HG02763 (cell line): ENCODE results near the gene SGPP1.
"Not testable (repeated sequence)": the region's sequence is repeated elsewhere in the genome, so short reads cannot be mapped to it uniquely, and the experiment has no call there.

Experiments used
- ATAC-seq: cut with Tn5 transposase; IDR thresholded peaks from one replicate; pipeline ENCODE4 v1.9.1; 2021; ENCODE audit warnings: mild to moderate bottlenecking, moderate library complexity; ENCODE audit not compliant: unreplicated experiment

SGPP1 gene

DNA sequence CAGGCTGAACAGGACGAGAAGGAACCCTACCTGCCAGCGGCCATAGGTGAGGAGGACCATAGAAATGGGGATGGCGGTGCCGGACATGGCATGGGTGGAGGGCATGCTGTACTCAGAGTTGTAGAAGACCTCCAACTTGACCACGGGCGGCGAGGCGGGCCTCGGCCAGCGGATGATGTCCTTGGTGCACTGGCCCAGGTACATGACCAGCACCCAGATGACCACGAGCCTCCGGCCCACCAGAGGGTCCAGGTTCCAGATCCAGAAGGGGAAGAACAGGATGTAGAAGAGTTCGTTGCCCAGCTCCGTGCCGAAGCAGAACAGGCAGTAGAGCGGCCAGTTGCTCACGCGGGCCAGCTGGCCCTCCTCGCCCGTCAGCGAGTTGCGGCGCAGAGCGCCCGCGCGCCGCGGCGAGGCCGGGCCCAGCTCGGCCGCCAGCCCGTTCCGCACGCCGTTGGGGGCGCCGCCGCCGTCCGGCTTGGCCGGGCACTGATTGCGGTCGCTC lies 582 bp downstream of the SGPP1 start:
- peak; percentile 32 for ATAC-seq

GRCh38 chr14:63726499-63726898 lies 1.4 kb downstream of the SGPP1 start:
- ATAC-seq: no peak

- ATAC-seq: no peak
These were observed 1.9 kb downstream of the SGPP1 start for GRCh38 chr14:63725786-63726460.

GRCh38 chr14:63717702-63718101 lies 10.2 kb downstream of the SGPP1 start:
- ATAC-seq: no peak

- no peak for ATAC-seq
These were observed 12.5 kb downstream of the SGPP1 start for GRCh38 chr14:63715360-63715759.

GRCh38 chr14:63713764-63714163 lies 14.1 kb downstream of the SGPP1 start:
- no peak for ATAC-seq

DNA sequence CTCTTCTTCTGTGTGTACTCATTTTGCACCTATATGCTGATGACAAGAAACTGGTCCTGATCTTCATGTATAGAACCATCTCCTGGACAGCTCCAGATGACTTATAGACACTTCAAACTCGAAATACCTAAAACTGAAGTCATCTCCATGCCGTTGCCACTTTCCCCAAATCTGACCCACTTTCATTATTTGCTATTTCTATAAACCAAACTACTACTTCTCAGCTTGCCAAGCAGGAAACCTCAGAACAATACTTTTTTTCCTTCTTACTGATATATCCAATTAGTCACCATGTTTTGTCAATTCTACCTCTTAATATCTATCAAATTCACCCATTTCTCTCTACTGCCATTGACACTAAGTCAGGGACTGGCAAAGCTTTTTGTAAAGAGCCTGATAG lies 14.8 kb downstream of the SGPP1 start:
- no peak for ATAC-seq

- no peak for ATAC-seq
These were observed 15.7 kb downstream of the SGPP1 start for GRCh38 chr14:63712123-63712522.

DNA sequence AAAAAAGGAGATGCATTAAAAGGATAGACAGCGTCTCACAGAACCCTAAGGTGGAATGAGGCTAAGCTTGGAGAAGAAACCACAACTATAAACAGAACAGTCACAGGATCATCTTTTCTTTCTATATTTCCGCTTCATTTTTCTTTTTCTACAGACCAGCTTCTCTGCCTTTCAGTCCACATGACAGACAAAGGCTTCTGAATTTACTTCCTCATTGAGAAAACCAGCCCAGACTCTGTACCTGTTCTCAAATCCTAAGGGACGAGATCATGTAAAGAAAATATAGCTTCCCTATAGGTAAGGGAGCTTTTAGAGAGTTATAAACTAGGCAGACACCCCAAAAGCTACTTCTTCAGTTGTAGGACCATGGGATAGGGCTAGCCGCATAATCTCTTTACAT lies 17.4 kb downstream of the SGPP1 start:
- no peak for ATAC-seq

- ATAC-seq: no peak
These were observed 18.3 kb downstream of the SGPP1 start for GRCh38 chr14:63709589-63709988.

DNA sequence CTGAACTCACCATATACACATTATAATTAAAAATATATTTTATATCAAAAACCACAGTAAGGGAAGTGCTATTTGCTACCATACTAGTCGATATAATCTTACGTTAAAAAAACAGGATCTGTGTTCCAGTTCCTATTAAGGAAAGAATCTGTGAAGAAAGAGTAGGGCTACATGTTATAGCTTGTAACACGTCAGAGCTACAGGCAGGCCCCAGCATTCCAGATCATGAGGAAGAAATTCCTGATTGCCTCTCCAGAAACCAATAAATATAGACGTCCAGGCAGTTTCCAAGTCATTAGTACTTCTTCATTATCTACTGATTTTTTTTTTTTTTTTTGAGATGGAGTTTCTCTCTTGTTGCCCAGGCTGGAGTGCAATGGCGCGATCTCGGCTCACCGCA lies 20.6 kb downstream of the SGPP1 start:
- ATAC-seq: no peak

GRCh38 chr14:63705561-63706070 lies 22.2 kb downstream of the SGPP1 start:
- peak; percentile 69 for ATAC-seq

DNA sequence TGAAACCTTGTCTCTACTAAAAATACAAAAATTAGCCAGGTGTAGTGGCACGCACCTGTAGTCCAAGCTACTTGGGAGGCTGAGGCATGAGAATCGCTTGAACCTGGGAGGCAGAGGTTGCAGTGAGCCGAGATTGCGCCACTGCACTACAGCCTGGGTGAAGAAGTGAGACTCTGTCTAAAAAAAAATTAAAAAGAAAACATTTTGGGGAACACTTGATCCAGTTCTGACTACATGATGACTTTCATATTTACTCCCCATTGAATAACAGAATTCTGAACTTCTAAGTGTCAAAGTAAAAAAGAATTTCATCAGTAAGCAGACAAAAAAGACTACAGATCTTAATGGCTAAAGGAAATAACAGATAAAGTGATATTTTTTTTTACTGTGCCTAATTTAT lies 25.3 kb downstream of the SGPP1 start:
- not testable (repeated sequence) for ATAC-seq

DNA sequence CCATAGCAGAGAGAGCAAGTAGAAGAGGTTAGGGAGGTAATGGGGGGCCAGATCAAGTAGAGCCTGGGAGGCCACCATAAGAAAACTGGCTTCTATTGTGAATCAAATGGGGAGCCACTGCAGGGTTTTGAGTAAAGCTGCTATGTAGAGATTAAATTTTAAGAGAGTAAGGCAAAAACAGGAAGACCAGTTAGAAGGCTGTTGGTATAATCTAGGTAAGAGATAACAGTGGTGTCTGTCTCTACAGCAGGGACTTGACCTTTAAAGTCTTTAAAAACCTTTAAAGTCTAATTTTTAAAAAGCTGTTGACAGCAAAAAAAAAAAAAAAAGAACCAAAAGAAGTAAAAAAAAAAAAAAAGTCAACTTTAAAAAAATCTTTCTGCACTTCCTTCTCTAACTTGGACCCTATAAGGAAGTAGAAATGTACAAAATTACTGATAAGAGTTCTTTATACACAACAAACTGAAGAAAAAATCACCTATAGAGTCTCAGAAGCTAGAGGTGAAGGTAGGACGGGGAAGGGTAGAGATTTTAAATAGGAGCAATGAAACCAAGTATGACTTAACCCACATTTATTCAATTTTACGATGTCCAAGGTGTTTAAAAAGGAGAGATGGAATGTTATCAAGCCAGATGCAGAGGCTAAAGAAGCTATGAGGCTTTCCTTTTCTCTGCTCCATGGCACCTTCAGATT lies 26.1 kb downstream of the SGPP1 start:
- ATAC-seq: no peak

DNA sequence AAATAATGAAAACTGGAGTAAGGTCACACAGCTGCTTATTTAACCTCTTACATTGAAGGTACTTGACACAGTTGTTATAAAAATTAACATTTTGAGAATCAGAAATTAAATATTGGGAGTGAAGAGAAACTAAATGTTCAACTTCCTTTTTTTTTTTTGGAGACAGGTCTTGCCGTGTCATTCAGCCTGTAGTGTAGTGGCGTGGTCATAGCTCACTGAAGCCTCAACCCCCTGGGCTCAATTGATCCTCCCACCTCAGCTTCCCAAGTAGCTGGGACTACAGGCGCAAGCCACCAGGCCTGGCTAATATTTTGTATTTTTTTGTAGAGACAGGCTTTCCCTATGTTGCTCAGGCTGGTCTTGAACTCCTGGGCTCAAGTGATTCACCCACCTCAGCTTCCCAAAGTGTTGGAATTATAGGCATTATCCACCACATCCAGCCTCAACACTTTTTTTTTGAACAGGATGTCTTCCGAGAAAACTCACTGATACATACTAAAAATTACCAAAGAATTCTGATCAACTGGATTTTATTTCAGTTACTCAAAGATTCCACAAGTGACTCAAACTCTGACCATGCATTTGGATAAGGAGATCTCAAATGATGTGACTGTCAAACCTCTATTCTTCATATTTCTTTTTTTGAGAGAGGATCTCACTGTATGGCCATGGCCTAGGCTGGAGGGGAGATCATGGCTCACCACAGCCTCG lies 35.4 kb downstream of the SGPP1 start:
- no peak for ATAC-seq

DNA sequence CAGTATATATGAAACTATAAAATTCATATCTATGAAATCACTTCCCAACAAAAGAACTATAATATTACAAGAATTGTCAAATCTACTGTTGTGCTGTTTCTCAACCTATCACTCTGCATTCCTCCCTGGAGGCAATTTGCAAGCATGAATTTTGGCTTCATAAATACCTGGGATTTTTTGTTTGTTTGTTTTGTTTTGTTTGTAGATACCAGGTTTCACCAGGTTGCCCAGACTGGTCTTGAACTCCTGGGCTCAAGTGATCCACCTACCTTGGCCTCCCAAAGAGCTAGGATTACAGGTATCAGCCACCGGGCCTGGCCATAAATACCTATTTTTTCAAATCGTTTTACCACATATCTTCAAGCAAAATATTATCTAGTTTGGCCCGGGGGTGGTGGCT lies 38.7 kb downstream of the SGPP1 start:
- no peak for ATAC-seq

DNA sequence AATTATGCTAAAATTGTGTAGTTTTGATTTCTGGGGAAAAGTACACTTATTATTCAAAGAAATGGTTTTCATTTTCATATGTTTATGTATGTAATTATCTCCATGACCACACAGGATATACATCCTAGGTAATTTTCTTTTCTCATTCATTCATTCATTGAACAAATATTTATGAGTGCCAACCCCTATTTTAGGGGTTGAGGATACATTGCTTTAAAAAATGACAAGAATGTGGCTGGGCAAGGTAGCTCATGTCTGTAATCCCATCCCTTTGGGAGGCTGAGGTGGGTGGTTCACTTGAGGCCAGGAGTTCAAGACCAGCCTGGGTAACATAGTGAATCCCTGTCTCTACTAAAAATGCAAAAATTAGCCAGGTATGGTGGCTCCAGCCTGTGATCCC lies 40.9 kb downstream of the SGPP1 start:
- no peak for ATAC-seq

DNA sequence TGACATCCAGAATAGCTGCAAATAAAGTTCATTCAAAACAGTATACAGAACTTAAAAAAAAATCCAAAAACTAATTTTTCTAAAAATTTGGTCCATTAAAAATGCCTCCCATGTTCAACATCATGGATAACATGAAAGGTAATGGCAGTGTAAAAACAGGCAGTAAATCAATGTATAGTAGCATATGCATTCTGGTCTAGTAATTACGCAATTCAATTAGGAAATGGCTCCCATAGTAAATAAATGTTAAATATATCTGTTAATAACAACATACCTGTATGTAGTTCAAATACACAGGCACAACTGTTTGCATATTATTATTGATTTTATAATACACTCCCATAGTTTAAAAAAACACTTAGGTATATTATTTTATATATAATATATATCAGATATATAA lies 42.5 kb downstream of the SGPP1 start:
- ATAC-seq: no peak

- ATAC-seq: no peak
These were observed 44.9 kb downstream of the SGPP1 start for GRCh38 chr14:63682727-63683593.

GRCh38 chr14:63678536-63678935 lies 49.3 kb downstream of the SGPP1 start:
- no peak for ATAC-seq

DNA sequence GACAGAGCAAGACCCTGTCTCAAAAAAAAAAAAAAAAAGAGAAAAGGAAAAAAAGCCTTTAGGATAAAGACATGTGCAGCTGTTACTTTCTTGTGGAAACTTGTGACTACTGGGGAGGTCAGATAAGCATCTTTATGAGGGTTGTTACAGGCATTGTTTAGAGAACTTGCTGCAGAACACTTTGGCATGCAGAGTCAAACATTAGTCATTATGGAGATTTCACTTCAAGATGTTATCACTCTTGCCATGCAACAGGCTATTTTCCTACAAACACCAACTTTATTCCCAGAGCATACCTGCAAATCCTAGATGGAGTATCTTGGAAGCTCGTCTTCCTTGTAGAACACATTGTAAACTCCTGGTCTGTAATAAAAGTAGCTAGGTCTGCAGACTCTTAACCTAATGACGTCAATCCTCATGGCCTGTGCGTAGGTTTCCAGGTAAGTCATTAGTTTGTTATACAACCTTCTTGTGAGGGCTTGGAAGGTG lies 49.9 kb downstream of the SGPP1 start:
- ATAC-seq: no peak
